ENCODE measurements around the gene CHRNA1.

CHRNA1 gene

GRCh38 chr2:174778085-174778981 is 14.1 kb upstream of the CHRNA1 start:
- Histone ChIP-seq H2AFZ (ENCODE audit: low read depth, low read length) (no peak overlapping the region), H3K36me3 (ENCODE audit: insufficient read depth, low read length) (no peaks in the 10 kb centered on the region), H3K27me3 (ENCODE audit: insufficient read depth, low read length) (no peaks in the 10 kb centered on the region), H3K4me1 (ENCODE audit: insufficient read depth, low read length) (peaks cover 16% of the 10 kb centered on the region), H3K4me3 (ENCODE audit: low read length) (no peak overlapping the region), H3K9me3 (ENCODE audit: low read length) (no peaks in the 10 kb centered on the region)

GRCh38 chr2:174777347-174778084 is 13.2 kb upstream of the CHRNA1 start:
- Histone ChIP-seq H3K4me1 (ENCODE audit: insufficient read depth, low read length) (peaks cover 25% of the 10 kb centered on the region), H3K36me3 (ENCODE audit: insufficient read depth, low read length) (no peaks in the 10 kb centered on the region), H2AFZ (ENCODE audit: low read depth, low read length) (no peak overlapping the region), H3K27me3 (ENCODE audit: insufficient read depth, low read length) (no peaks in the 10 kb centered on the region), H3K4me3 (ENCODE audit: low read length) (no peak overlapping the region), H3K9me3 (ENCODE audit: low read length) (no peaks in the 10 kb centered on the region)

GRCh38 chr2:174776675-174777074 is 12.4 kb upstream of the CHRNA1 start:
- Histone ChIP-seq H3K36me3 (ENCODE audit: insufficient read depth, low read length) (no peaks in the 10 kb centered on the region), H3K27me3 (ENCODE audit: insufficient read depth, low read length) (no peaks in the 10 kb centered on the region), H3K9me3 (ENCODE audit: low read length) (no peaks in the 10 kb centered on the region), H2AFZ (ENCODE audit: low read depth, low read length) (no peak overlapping the region), H3K4me1 (ENCODE audit: insufficient read depth, low read length) (peaks cover 30% of the 10 kb centered on the region), H3K4me3 (ENCODE audit: low read length) (no peak overlapping the region)

GRCh38 chr2:174776223-174776622 is 12.0 kb upstream of the CHRNA1 start:
- H3K9me3 ChIP-seq (ENCODE audit: low read length), result no peaks in the 10 kb centered on the region
- no peak overlapping the region for H2AFZ ChIP-seq (ENCODE audit: low read depth, low read length)
- no peaks in the 10 kb centered on the region for H3K27me3 ChIP-seq (ENCODE audit: insufficient read depth, low read length)
- H3K4me1 ChIP-seq (ENCODE audit: insufficient read depth, low read length), result peaks cover 33% of the 10 kb centered on the region
- H3K4me3 ChIP-seq (ENCODE audit: low read length), result no peak overlapping the region
- no peaks in the 10 kb centered on the region for H3K36me3 ChIP-seq (ENCODE audit: insufficient read depth, low read length)

GRCh38 chr2:174775571-174775980 is 11.3 kb upstream of the CHRNA1 start:
- Histone ChIP-seq H3K4me1 (ENCODE audit: insufficient read depth, low read length) (peaks cover 39% of the 10 kb centered on the region), H3K9me3 (ENCODE audit: low read length) (no peaks in the 10 kb centered on the region), H2AFZ (ENCODE audit: low read depth, low read length) (no peak overlapping the region), H3K36me3 (ENCODE audit: insufficient read depth, low read length) (no peaks in the 10 kb centered on the region), H3K27me3 (ENCODE audit: insufficient read depth, low read length) (no peaks in the 10 kb centered on the region), H3K4me3 (ENCODE audit: low read length) (no peak overlapping the region)

- Histone ChIP-seq H3K4me1 (ENCODE audit: insufficient read depth, low read length) (peaks cover 35% of the 10 kb centered on the region), H3K27me3 (ENCODE audit: insufficient read depth, low read length) (no peaks in the 10 kb centered on the region), H3K9me3 (ENCODE audit: low read length) (no peaks in the 10 kb centered on the region), H3K36me3 (ENCODE audit: insufficient read depth, low read length) (no peaks in the 10 kb centered on the region), H3K4me3 (ENCODE audit: low read length) (no peak overlapping the region), H2AFZ (ENCODE audit: low read depth, low read length) (no peak overlapping the region)
Observed at GRCh38 chr2:174774886-174775285, 10.6 kb upstream of the CHRNA1 start.

GRCh38 chr2:174773215-174773614 is 8.9 kb upstream of the CHRNA1 start:
- no peaks in the 10 kb centered on the region for H3K27me3 ChIP-seq (ENCODE audit: insufficient read depth, low read length)
- no peak overlapping the region for H2AFZ ChIP-seq (ENCODE audit: low read depth, low read length)
- H3K9me3 ChIP-seq (ENCODE audit: low read length), result no peaks in the 10 kb centered on the region
- no peak overlapping the region for H3K4me3 ChIP-seq (ENCODE audit: low read length)
- peaks cover 35% of the 10 kb centered on the region for H3K4me1 ChIP-seq (ENCODE audit: insufficient read depth, low read length)
- no peaks in the 10 kb centered on the region for H3K36me3 ChIP-seq (ENCODE audit: insufficient read depth, low read length)

GRCh38 chr2:174772472-174772801 is 8.2 kb upstream of the CHRNA1 start:
- H3K4me3 ChIP-seq (ENCODE audit: low read length), result peak overlapping the region; percentile 18
- H3K27me3 ChIP-seq (ENCODE audit: insufficient read depth, low read length), result no peaks in the 10 kb centered on the region
- peaks cover 31% of the 10 kb centered on the region for H3K4me1 ChIP-seq (ENCODE audit: insufficient read depth, low read length)
- no peaks in the 10 kb centered on the region for H3K9me3 ChIP-seq (ENCODE audit: low read length)
- no peak overlapping the region for H2AFZ ChIP-seq (ENCODE audit: low read depth, low read length)
- H3K36me3 ChIP-seq (ENCODE audit: insufficient read depth, low read length), result no peaks in the 10 kb centered on the region

GRCh38 chr2:174771631-174772471 is 7.6 kb upstream of the CHRNA1 start:
- Histone ChIP-seq H3K36me3 (ENCODE audit: insufficient read depth, low read length) (no peaks in the 10 kb centered on the region), H3K9me3 (ENCODE audit: low read length) (no peaks in the 10 kb centered on the region), H3K4me1 (ENCODE audit: insufficient read depth, low read length) (peaks cover 26% of the 10 kb centered on the region), H3K4me3 (ENCODE audit: low read length) (peak overlapping the region; percentile 23), H3K27me3 (ENCODE audit: insufficient read depth, low read length) (no peaks in the 10 kb centered on the region), H2AFZ (ENCODE audit: low read depth, low read length) (peak overlapping the region; percentile 30)

- Histone ChIP-seq H3K9me3 (ENCODE audit: low read length) (no peaks in the 10 kb centered on the region), H3K4me3 (ENCODE audit: low read length) (peak overlapping the region; percentile 23), H3K4me1 (ENCODE audit: insufficient read depth, low read length) (peaks cover 23% of the 10 kb centered on the region), H2AFZ (ENCODE audit: low read depth, low read length) (peak overlapping the region; percentile 30), H3K36me3 (ENCODE audit: insufficient read depth, low read length) (no peaks in the 10 kb centered on the region), H3K27me3 (ENCODE audit: insufficient read depth, low read length) (no peaks in the 10 kb centered on the region)
Observed at GRCh38 chr2:174771136-174771535, 6.9 kb upstream of the CHRNA1 start.

GRCh38 chr2:174768557-174768956 is 4.3 kb upstream of the CHRNA1 start:
- no peaks in the 10 kb centered on the region for H3K9me3 ChIP-seq (ENCODE audit: low read length)
- H3K4me1 ChIP-seq (ENCODE audit: insufficient read depth, low read length), result peaks cover 23% of the 10 kb centered on the region
- no peak overlapping the region for H2AFZ ChIP-seq (ENCODE audit: low read depth, low read length)
- H3K36me3 ChIP-seq (ENCODE audit: insufficient read depth, low read length), result no peaks in the 10 kb centered on the region
- no peak overlapping the region for H3K4me3 ChIP-seq (ENCODE audit: low read length)
- H3K27me3 ChIP-seq (ENCODE audit: insufficient read depth, low read length), result no peaks in the 10 kb centered on the region

- H3K4me3 ChIP-seq (ENCODE audit: low read length), result no peak overlapping the region
Observed at GRCh38 chr2:174766271-174766670, 2.0 kb upstream of the CHRNA1 start.

GRCh38 chr2:174765576-174765975 is 1.3 kb upstream of the CHRNA1 start:
- no peak overlapping the region for H2AFZ ChIP-seq (ENCODE audit: low read depth, low read length)
- peaks cover 14% of the 10 kb centered on the region for H3K4me1 ChIP-seq (ENCODE audit: insufficient read depth, low read length)
- no peaks in the 10 kb centered on the region for H3K9me3 ChIP-seq (ENCODE audit: low read length)
- no peaks in the 10 kb centered on the region for H3K36me3 ChIP-seq (ENCODE audit: insufficient read depth, low read length)
- no peak overlapping the region for H3K4me3 ChIP-seq (ENCODE audit: low read length)
- H3K27me3 ChIP-seq (ENCODE audit: insufficient read depth, low read length), result no peaks in the 10 kb centered on the region

More at GRCh38 chr2:174766271-174766670, 2.0 kb upstream of the CHRNA1 start:
- Histone ChIP-seq H3K9me3 (ENCODE audit: low read length) (no peaks in the 10 kb centered on the region), H2AFZ (ENCODE audit: low read depth, low read length) (no peak overlapping the region), H3K4me1 (ENCODE audit: insufficient read depth, low read length) (peaks cover 21% of the 10 kb centered on the region), H3K36me3 (ENCODE audit: insufficient read depth, low read length) (no peaks in the 10 kb centered on the region), H3K27me3 (ENCODE audit: insufficient read depth, low read length) (no peaks in the 10 kb centered on the region)
